ENCODE results near the gene CAMK2B. TPM values are rescaled to one million over a fixed set of nuclear protein-coding genes. Genes with fewer than 3 reads are reported as not detected.

CAMK2B gene
- total and polyA plus RNA-seq, 2 experiments from 2014 or later: not detected

- Histone ChIP-seq H4K20me1 (replicated peaks; ENCODE audit: insufficient read depth) (no peaks in the 10 kb centered on the region), H3K9me2 (ENCODE audit: insufficient read depth) (no peaks in the 10 kb centered on the region; the same call in 1 of the 2 replicates), H3K27me3 (ENCODE audit: insufficient read depth) (peaks cover 7% of the 10 kb centered on the region; the same call in 1 of the 2 replicates), H3K79me2 (replicated peaks; ENCODE audit: insufficient read depth) (peaks cover 6% of the 10 kb centered on the region), H3K4me2 (no peak overlapping the region), H3K4me1 (ENCODE audit: insufficient read depth) (no peaks in the 10 kb centered on the region), H3K36me3 (ENCODE audit: insufficient read depth) (no peaks in the 10 kb centered on the region), H2AFZ (no peak overlapping the region), H3F3A (replicated peaks; ENCODE audit: low read depth) (no peaks in the 10 kb centered on the region), H3K4me3 (no peak overlapping the region), H3K27ac (ENCODE audit: low read depth) (no peak overlapping the region)
- Mint-ChIP-seq H3K9me3 (no peaks in the 10 kb centered on the region), H3K4me1 (peaks cover 5% of the 10 kb centered on the region; the same call in 1 of the 3 replicates), H3K27me3 (ENCODE audit: insufficient read depth, low read depth, poor library complexity) (peaks cover 4% of the 10 kb centered on the region), H3K27ac (no peak overlapping the region), H3K36me3 (ENCODE audit: low read depth) (no peaks in the 10 kb centered on the region), H3K4me3 (no peak overlapping the region)
- peak; percentile 69 to 82 for TF ChIP-seq CTCF (conservative IDR thresholded peaks at IDR 0.05; ENCODE audit: low read depth in 2 of 2)
- no peak for TF ChIP-seq ZNF331 (CRISPR knock-in tag; IDR thresholded peaks at IDR 0.05; ENCODE audit: low read depth)
- DNase-seq (ENCODE audit: low spot score) (peak; percentile 74), ATAC-seq (peak; percentile 64)
Observed at GRCh38 chr7:44196450-44196872, 128.9 kb downstream of the CAMK2B start.

- Mint-ChIP-seq H3K36me3 (ENCODE audit: low read depth) (no peaks in the 10 kb centered on the region), H3K9me3 (no peaks in the 10 kb centered on the region), H3K27me3 (ENCODE audit: insufficient read depth, low read depth, poor library complexity) (peaks cover 4% of the 10 kb centered on the region), H3K4me3 (no peak overlapping the region), H3K27ac (no peak overlapping the region), H3K4me1 (peaks cover 5% of the 10 kb centered on the region; the same call in 1 of the 3 replicates)
- H3K9me2 ChIP-seq (ENCODE audit: insufficient read depth): no peaks in the 10 kb centered on the region; the same call in 1 of the 2 replicates
- H3K79me2 ChIP-seq (replicated peaks; ENCODE audit: insufficient read depth): no peaks in the 10 kb centered on the region
- H3K4me2 ChIP-seq: no peak overlapping the region
- H2AFZ ChIP-seq: no peak overlapping the region
- H3K27ac ChIP-seq (ENCODE audit: low read depth): no peak overlapping the region
- ATAC-seq: no peak
- H3K27me3 ChIP-seq (ENCODE audit: insufficient read depth): peaks cover 7% of the 10 kb centered on the region; the same call in 1 of the 2 replicates
- no peaks in the 10 kb centered on the region for H4K20me1 ChIP-seq (replicated peaks; ENCODE audit: insufficient read depth)
- no peak for DNase-seq (ENCODE audit: low spot score)
- no peaks in the 10 kb centered on the region for H3K36me3 ChIP-seq (ENCODE audit: insufficient read depth)
- H3K4me3 ChIP-seq: no peak overlapping the region
- no peaks in the 10 kb centered on the region for H3F3A ChIP-seq (replicated peaks; ENCODE audit: low read depth)
- H3K4me1 ChIP-seq (ENCODE audit: insufficient read depth): no peaks in the 10 kb centered on the region
- TF ChIP-seq REST (IDR thresholded peaks at IDR 0.05; ENCODE audit: unreplicated experiment) (no peak), ETS1 (IDR thresholded peaks at IDR 0.05) (no peak), NANOG (IDR thresholded peaks at IDR 0.05; ENCODE audit: borderline replicate concordance) (no peak), STAT1 (IDR thresholded peaks at IDR 0.05; ENCODE audit: unreplicated experiment) (no peak), CTCF (conservative IDR thresholded peaks at IDR 0.05; ENCODE audit: low read depth in 2 of 2) (no peak), POLR2AphosphoS5 (IDR thresholded peaks at IDR 0.05; ENCODE audit: low read depth) (no peak), EZH2 (IDR thresholded peaks at IDR 0.05; ENCODE audit: low read depth, unreplicated experiment) (no peak), ZNF331 (CRISPR knock-in tag; IDR thresholded peaks at IDR 0.05; ENCODE audit: low read depth) (no peak), EZH2phosphoT487 (IDR thresholded peaks at IDR 0.05; ENCODE audit: unreplicated experiment) (no peak), JUNB (IDR thresholded peaks at IDR 0.05; ENCODE audit: unreplicated experiment) (no peak)
Observed at GRCh38 chr7:44195889-44196288, 129.5 kb downstream of the CAMK2B start.

Measured in GM23338 (cell line).